Caco-2 (cell line): ENCODE results near the gene CRACR2A. TPM values are rescaled to one million over a fixed set of nuclear protein-coding genes. Genes with fewer than 3 reads are reported as not detected.

ENCODE experiments used
- BruUV-seq: library from RNA; stranded (reverse); fragments of 400-500 nt; replicated peaks from 2 replicates; lab custom pipeline; 2021; lab: Mats Ljungman, UMichigan
- CTCF ChIA-PET: fragments of 300-600 bp; sonication (Branson Sonifier 250); formaldehyde crosslinking; loops from one replicate; lab custom pipeline; 2022; ENCODE audit warnings: antibody characterized with exemption; lab: Charles Lee
- POLR2A ChIA-PET: fragments of 300-600 bp; sonication (Branson Sonifier 250); formaldehyde crosslinking; loops from one replicate; lab custom pipeline; 2022; ENCODE audit warnings: antibody characterized with exemption; lab: Charles Lee
- DNase-seq, 2 experiments: peaks; one replicate each; pipeline versions ENCODE4 v3.0.0 to v3.0.0-alpha.2; 2020 to 2022
- H3K27me3 ChIP-seq: replicated peaks from 2 replicates; pipeline ENCODE4 v1.6.0; 2011; ENCODE audit warnings: low read length; ENCODE audit not compliant: control insufficient read depth, insufficient read depth
- H3K36me3 ChIP-seq: 2 replicates; pipeline ENCODE4 v1.5.1; 2011; ENCODE audit warnings: low read length; ENCODE audit not compliant: control insufficient read depth, insufficient read depth
- H3K4me1 ChIP-seq: fragments of 250-450 bp; sonication (Bioruptor Pico); 2 replicates; pipeline ENCODE4 v1.5.1; 2020; ENCODE audit warnings: mild to moderate bottlenecking
- H3K4me3 ChIP-seq: 2 replicates; pipeline ENCODE4 v1.5.1; 2011; ENCODE audit warnings: low read depth, mild to moderate bottlenecking, control low read depth, low read length
- H3K9me3 ChIP-seq: fragments of 250-450 bp; sonication (Bioruptor Pico); 2 replicates; pipeline ENCODE4 v1.5.1; 2020; ENCODE audit warnings: mild to moderate bottlenecking, moderate library complexity
- H3K27ac Mint-ChIP-seq: one replicate; pipeline ENCODE4 v1.8.0; 2022; ENCODE audit warnings: mixed read lengths; ENCODE audit not compliant: unreplicated experiment
- H3K27me3 Mint-ChIP-seq: one replicate; pipeline ENCODE4 v1.8.0; 2022; ENCODE audit warnings: mixed read lengths; ENCODE audit not compliant: insufficient read depth, unreplicated experiment
- H3K36me3 Mint-ChIP-seq: one replicate; pipeline ENCODE4 v1.8.0; 2022; ENCODE audit warnings: mild to moderate bottlenecking, mixed read lengths; ENCODE audit not compliant: insufficient read depth, unreplicated experiment
- H3K4me1 Mint-ChIP-seq: one replicate; pipeline ENCODE4 v1.8.0; 2022; ENCODE audit warnings: low read depth, mixed read lengths; ENCODE audit not compliant: unreplicated experiment
- H3K4me3 Mint-ChIP-seq: one replicate; pipeline ENCODE4 v1.8.0; 2022; ENCODE audit warnings: mild to moderate bottlenecking, moderate library complexity, mixed read lengths; ENCODE audit not compliant: unreplicated experiment
- H3K9me3 Mint-ChIP-seq: one replicate; pipeline ENCODE4 v1.8.0; 2022; ENCODE audit warnings: mixed read lengths; ENCODE audit not compliant: unreplicated experiment
- intact Hi-C: fragments of 100-400 bp; cut with micrococcal nuclease; formaldehyde crosslinking; loops from one replicate; pipeline ENCODE4 v1.10.0; 2022; ENCODE audit not compliant: unreplicated experiment
- total RNA-seq: library from RNA; stranded (reverse); gene quantifications from 2 replicates; pipeline ENCODE4 v1.2.3, GENCODE V29; 2022
- TF ChIP-seq, protein P1 (sequence below), 2 experiments: fragments of 200-600 bp in 1 of 2; IDR thresholded peaks; 1 replicate in 1 of 2; 2 replicates in 1 of 2; pipeline versions ENCODE4 v1.5.1 to v1.8.0; 2011 to 2022; ENCODE audit warnings: antibody characterized with exemption in 1 of 2, control low read depth in 1 of 2, inconsistent platforms in 1 of 2, low read depth in 1 of 2, low read length in 1 of 2, mild to moderate bottlenecking in 1 of 2, moderate library complexity in 1 of 2; ENCODE audit not compliant: insufficient read depth in 1 of 2, severe bottlenecking in 1 of 2, unreplicated experiment in 1 of 2

The CRACR2A gene
- total RNA-seq, 1 experiment from 2014 or later = 16.5 TPM

GRCh38 chr12:3747976-3748619 is 4.8 kb downstream of the CRACR2A start:
- CTCF ChIA-PET = no interaction called here
- no peaks in the 10 kb centered on the region for H3K27me3 ChIP-seq
- H3K4me1 Mint-ChIP-seq = peaks cover 7% of the 10 kb centered on the region

GRCh38 chr12:3747543-3747942 is 5.4 kb downstream of the CRACR2A start:
- Mint-ChIP-seq H3K27ac (no peak overlapping the region), H3K4me1 (peaks cover 7% of the 10 kb centered on the region), H3K9me3 (no peaks in the 10 kb centered on the region), H3K36me3 (no peaks in the 10 kb centered on the region), H3K4me3 (no peak overlapping the region), H3K27me3 (no peaks in the 10 kb centered on the region)
- Histone ChIP-seq H3K36me3 (no peaks in the 10 kb centered on the region), H3K27me3 (no peaks in the 10 kb centered on the region), H3K4me3 (no peak overlapping the region), H3K4me1 (0 out of 2 replicates have a peak, but pooled peaks cover 3% of the 10 kb centered on the region), H3K9me3 (no peaks in the 10 kb centered on the region)
- POLR2A ChIA-PET = no interaction called here
- CTCF ChIA-PET = no interaction called here
- no TSS peak for BruUV-seq
- no peak for DNase-seq
- TF ChIP-seq, protein P1, sequence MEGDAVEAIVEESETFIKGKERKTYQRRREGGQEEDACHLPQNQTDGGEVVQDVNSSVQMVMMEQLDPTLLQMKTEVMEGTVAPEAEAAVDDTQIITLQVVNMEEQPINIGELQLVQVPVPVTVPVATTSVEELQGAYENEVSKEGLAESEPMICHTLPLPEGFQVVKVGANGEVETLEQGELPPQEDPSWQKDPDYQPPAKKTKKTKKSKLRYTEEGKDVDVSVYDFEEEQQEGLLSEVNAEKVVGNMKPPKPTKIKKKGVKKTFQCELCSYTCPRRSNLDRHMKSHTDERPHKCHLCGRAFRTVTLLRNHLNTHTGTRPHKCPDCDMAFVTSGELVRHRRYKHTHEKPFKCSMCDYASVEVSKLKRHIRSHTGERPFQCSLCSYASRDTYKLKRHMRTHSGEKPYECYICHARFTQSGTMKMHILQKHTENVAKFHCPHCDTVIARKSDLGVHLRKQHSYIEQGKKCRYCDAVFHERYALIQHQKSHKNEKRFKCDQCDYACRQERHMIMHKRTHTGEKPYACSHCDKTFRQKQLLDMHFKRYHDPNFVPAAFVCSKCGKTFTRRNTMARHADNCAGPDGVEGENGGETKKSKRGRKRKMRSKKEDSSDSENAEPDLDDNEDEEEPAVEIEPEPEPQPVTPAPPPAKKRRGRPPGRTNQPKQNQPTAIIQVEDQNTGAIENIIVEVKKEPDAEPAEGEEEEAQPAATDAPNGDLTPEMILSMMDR (IDR thresholded peaks at IDR 0.05; ENCODE audit: insufficient read depth in 1 of 2, low read depth in 1 of 2, low read length in 1 of 2, severe bottlenecking in 1 of 2, unreplicated experiment in 1 of 2) = no peak
- intact Hi-C loops = no loop called here

More at GRCh38 chr12:3747976-3748619, 4.8 kb downstream of the CRACR2A start:
- Histone ChIP-seq H3K36me3 (no peaks in the 10 kb centered on the region), H3K4me3 (no peak overlapping the region), H3K4me1 (0 out of 2 replicates have a peak, but pooled peaks cover 3% of the 10 kb centered on the region), H3K9me3 (no peaks in the 10 kb centered on the region)
- POLR2A ChIA-PET = no interaction called here
- BruUV-seq = no TSS peak
- Mint-ChIP-seq H3K9me3 (no peaks in the 10 kb centered on the region), H3K4me3 (no peak overlapping the region), H3K27ac (no peak overlapping the region), H3K36me3 (no peaks in the 10 kb centered on the region), H3K27me3 (no peaks in the 10 kb centered on the region)
- no peak for DNase-seq
- intact Hi-C loops = no loop called here
- TF ChIP-seq, protein P1 (IDR thresholded peaks at IDR 0.05; ENCODE audit: insufficient read depth in 1 of 2, low read depth in 1 of 2, low read length in 1 of 2, severe bottlenecking in 1 of 2, unreplicated experiment in 1 of 2) = no peak

DNA sequence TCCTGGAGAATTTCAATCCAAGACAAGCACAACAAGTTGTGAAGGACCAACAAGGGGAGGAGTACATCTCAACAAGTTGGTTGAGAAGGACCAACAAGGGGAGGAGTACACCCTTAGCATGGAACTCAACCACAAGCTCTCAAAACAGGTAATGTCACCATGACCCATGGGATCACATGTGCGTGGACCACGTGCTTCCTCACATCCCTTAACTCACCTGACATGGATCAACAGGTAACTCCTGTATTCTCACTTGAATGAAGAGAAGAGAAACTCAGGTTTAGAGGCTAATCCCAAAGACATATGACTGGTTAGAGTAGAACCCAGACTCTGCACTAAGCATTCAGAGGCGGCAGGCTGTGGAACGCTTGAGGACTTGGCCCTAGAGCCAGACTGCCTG is 6.2 kb downstream of the CRACR2A start:
- Histone ChIP-seq H3K4me3 (no peak overlapping the region), H3K4me1 (0 out of 2 replicates have a peak, but pooled peaks cover under 1% of the 10 kb centered on the region), H3K27me3 (no peaks in the 10 kb centered on the region), H3K36me3 (no peaks in the 10 kb centered on the region), H3K9me3 (no peaks in the 10 kb centered on the region)
- ChIA-PET POLR2A (no interaction called here), CTCF (no interaction called here)
- Mint-ChIP-seq H3K4me1 (peaks cover 8% of the 10 kb centered on the region), H3K36me3 (no peaks in the 10 kb centered on the region), H3K27ac (no peak overlapping the region), H3K9me3 (no peaks in the 10 kb centered on the region), H3K27me3 (no peaks in the 10 kb centered on the region), H3K4me3 (no peak overlapping the region)
- no peak for DNase-seq
- no TSS peak for BruUV-seq
- intact Hi-C loops = no loop called here
- TF ChIP-seq, protein P1 (IDR thresholded peaks at IDR 0.05; ENCODE audit: insufficient read depth in 1 of 2, low read depth in 1 of 2, low read length in 1 of 2, severe bottlenecking in 1 of 2, unreplicated experiment in 1 of 2) = no peak
